Gastroesophageal sphincter (tissue), 3 donors: ENCODE measurements around the gene RNF183.

Source experiments
- CTCF ChIP-seq, 4 experiments: fragments of 200-600 bp in 2 of 4; fragments of 450-650 bp in 2 of 4; sonication (generic) in 1 of 4; IDR thresholded peaks; one replicate each; pipeline ENCODE4 v1.5.1; 2017 to 2019; ENCODE audit warnings: antibody characterized with exemption in 4 of 4, mild to moderate bottlenecking in 2 of 4, moderate library complexity in 2 of 4
- POLR2AphosphoS5 ChIP-seq: sonication (generic); formaldehyde crosslinking; IDR thresholded peaks from one replicate; pipeline ENCODE4 v1.6.1; 2017; ENCODE audit warnings: antibody characterized with exemption

GRCh38 chr9:113254991-113255390 is 48.2 kb downstream of the RNF183 start:
- TF ChIP-seq CTCF (IDR thresholded peaks at IDR 0.05) = no peak
- TF ChIP-seq POLR2AphosphoS5 = no peak
